GM12878 (cell line): ENCODE measurements around the gene USP36. TPM values are rescaled to one million over a fixed set of nuclear protein-coding genes. Genes with fewer than 3 reads are reported as not detected.

Experiments used
- BMI1 ChIP-seq: fragments of 450-650 bp; IDR thresholded peaks from 2 replicates; pipeline ENCODE4 v1.6.1; 2016; ENCODE audit warnings: mild to moderate bottlenecking, moderate library complexity, borderline replicate concordance
- DPF2 ChIP-seq: fragments of 450-650 bp; IDR thresholded peaks from 2 replicates; pipeline ENCODE4 v1.6.1; 2017; ENCODE audit warnings: mild to moderate bottlenecking
- EED ChIP-seq: sonication (generic); IDR thresholded peaks from 2 replicates; pipeline ENCODE4 v1.6.1; 2016; ENCODE audit warnings: antibody characterized with exemption, low read depth
- FOS ChIP-seq: IDR thresholded peaks from 3 replicates; pipeline ENCODE4 v1.6.1; 2011; ENCODE audit warnings: borderline replicate concordance; ENCODE audit not compliant: insufficient read length; ENCODE audit errors: extremely low read depth
- FOXK2 ChIP-seq: fragments of 450-650 bp; IDR thresholded peaks from 2 replicates; pipeline ENCODE4 v1.6.1; 2017; ENCODE audit warnings: mild to moderate bottlenecking, moderate library complexity
- HDGF ChIP-seq: fragments of 450-650 bp; IDR thresholded peaks from 2 replicates; pipeline ENCODE4 v1.6.1; 2016; ENCODE audit warnings: antibody characterized with exemption
- IKZF1 ChIP-seq: fragments of 450-650 bp; conservative IDR thresholded peaks from 2 replicates; pipeline ENCODE4 v1.6.1; 2017; ENCODE audit warnings: antibody characterized with exemption, mild to moderate bottlenecking
- MEF2B ChIP-seq: fragments of 450-650 bp; IDR thresholded peaks from 2 replicates; pipeline ENCODE4 v1.6.1; 2018; ENCODE audit warnings: mild to moderate bottlenecking, moderate library complexity; ENCODE audit not compliant: partially characterized antibody, poor library complexity, severe bottlenecking
- MXI1 ChIP-seq: fragments of 150-350 bp; IDR thresholded peaks from 2 replicates; pipeline ENCODE4 v1.6.1; 2011; ENCODE audit warnings: low read depth, mild to moderate bottlenecking, inconsistent platforms, low read length, improper control_type of control experiment
- MYC ChIP-seq: IDR thresholded peaks from 2 replicates; pipeline ENCODE4 v1.6.1; 2011; ENCODE audit warnings: mild to moderate bottlenecking, low read length, moderate library complexity, inconsistent platforms; ENCODE audit not compliant: insufficient read depth, insufficient replicate concordance, insufficient read length, severe bottlenecking
- NFYA ChIP-seq: IDR thresholded peaks from 2 replicates; pipeline ENCODE4 v1.6.1; 2011; ENCODE audit warnings: low read depth, mild to moderate bottlenecking, low read length, improper control_type of control experiment, borderline replicate concordance
- PAX8 ChIP-seq: fragments of 450-650 bp; IDR thresholded peaks from 2 replicates; pipeline ENCODE4 v1.6.1; 2017; ENCODE audit warnings: mild to moderate bottlenecking, moderate library complexity
- RB1 ChIP-seq: fragments of 450-650 bp; formaldehyde crosslinking; IDR thresholded peaks from 2 replicates; pipeline ENCODE4 v1.6.1; 2017; ENCODE audit warnings: mild to moderate bottlenecking, borderline replicate concordance
- RUNX3 ChIP-seq: IDR thresholded peaks from 2 replicates; pipeline ENCODE4 v1.6.1; 2012; ENCODE audit warnings: low read length, inconsistent platforms
- SMAD5 ChIP-seq: IDR thresholded peaks from 2 replicates; pipeline ENCODE4 v1.6.1; 2016; ENCODE audit warnings: antibody characterized with exemption, low read depth
- SMARCA5 ChIP-seq: fragments of 450-650 bp; IDR thresholded peaks from 2 replicates; pipeline ENCODE4 v1.6.1; 2017; ENCODE audit warnings: mild to moderate bottlenecking
- SREBF2 ChIP-seq: IDR thresholded peaks from 2 replicates; pipeline ENCODE4 v1.6.1; 2012; ENCODE audit warnings: mild to moderate bottlenecking, low read length
- TCF12 ChIP-seq: IDR thresholded peaks from 2 replicates; pipeline ENCODE4 v1.6.1; 2011; ENCODE audit warnings: low read depth, mild to moderate bottlenecking, low read length
- TCF3 ChIP-seq: IDR thresholded peaks from 2 replicates; pipeline ENCODE4 v1.6.1; 2012; ENCODE audit warnings: low read depth, mild to moderate bottlenecking, low read length, borderline replicate concordance; ENCODE audit not compliant: insufficient read depth
- ZSCAN29 ChIP-seq: fragments of 450-650 bp; IDR thresholded peaks from 2 replicates; pipeline ENCODE4 v1.6.1; 2017; ENCODE audit warnings: mild to moderate bottlenecking, moderate library complexity
- polyA plus RNA-seq, 11 experiments: library from polyadenylated mRNA; depleted of rRNA in 4 of 11; unstranded in 6 of 11; stranded (reverse) in 5 of 11; fragments of >200 nt; fragmentation: Nextera tagmentation in 4 of 11; fragmentation: Illumina TruSeq in 1 of 11; extraction: Ambion mirVana in 4 of 11; extraction: Trizol in 1 of 11; gene quantifications; 1 replicate in 1 of 11; 2 replicates in 10 of 11; pipeline versions ENCODE4 v1.2.1 to v1.2.3, GENCODE V29; 2011 to 2016; ENCODE audit warnings: inconsistent platforms in 2 of 11, missing spikeins in 2 of 11, low read depth in 1 of 11
- total RNA-seq, 4 experiments: library from RNA; depleted of rRNA in 3 of 4; stranded (reverse); fragments of >200 nt in 3 of 4; fragmentation: Illumina TruSeq in 1 of 4; extraction: Trizol in 1 of 4; gene quantifications; 2 replicates each; pipeline versions ENCODE4 v1.2.1 to v1.2.3, GENCODE V29; 2013 to 2021
- TF ChIP-seq, protein P1 (sequence below): IDR thresholded peaks from 2 replicates; pipeline ENCODE4 v1.6.1; 2012; ENCODE audit warnings: low read depth, low read length, improper control_type of control experiment
- TF ChIP-seq, protein P2 (sequence below): IDR thresholded peaks from 2 replicates; pipeline ENCODE4 v1.6.1; 2011; ENCODE audit warnings: borderline replicate concordance, low read depth, mild to moderate bottlenecking, moderate library complexity, mixed read lengths, low read length; ENCODE audit not compliant: insufficient read depth; ENCODE audit errors: extremely low read length
- TF ChIP-seq, protein P3 (sequence below): fragments of 450-650 bp; IDR thresholded peaks from 2 replicates; pipeline ENCODE4 v1.6.1; 2018; ENCODE audit warnings: mild to moderate bottlenecking, low read depth, moderate library complexity; ENCODE audit not compliant: partially characterized antibody
- TF ChIP-seq, protein P4 (sequence below): IDR thresholded peaks from 2 replicates; pipeline ENCODE4 v1.6.1; 2012; ENCODE audit warnings: mild to moderate bottlenecking, low read depth, low read length

The USP36 gene
- total and polyA plus RNA-seq, 10 of the 15 experiments (the other 5 are each of a cell fraction or from before 2014, with no cell fraction given): 7.2 to 65.7 (median 33.6) TPM

DNA sequence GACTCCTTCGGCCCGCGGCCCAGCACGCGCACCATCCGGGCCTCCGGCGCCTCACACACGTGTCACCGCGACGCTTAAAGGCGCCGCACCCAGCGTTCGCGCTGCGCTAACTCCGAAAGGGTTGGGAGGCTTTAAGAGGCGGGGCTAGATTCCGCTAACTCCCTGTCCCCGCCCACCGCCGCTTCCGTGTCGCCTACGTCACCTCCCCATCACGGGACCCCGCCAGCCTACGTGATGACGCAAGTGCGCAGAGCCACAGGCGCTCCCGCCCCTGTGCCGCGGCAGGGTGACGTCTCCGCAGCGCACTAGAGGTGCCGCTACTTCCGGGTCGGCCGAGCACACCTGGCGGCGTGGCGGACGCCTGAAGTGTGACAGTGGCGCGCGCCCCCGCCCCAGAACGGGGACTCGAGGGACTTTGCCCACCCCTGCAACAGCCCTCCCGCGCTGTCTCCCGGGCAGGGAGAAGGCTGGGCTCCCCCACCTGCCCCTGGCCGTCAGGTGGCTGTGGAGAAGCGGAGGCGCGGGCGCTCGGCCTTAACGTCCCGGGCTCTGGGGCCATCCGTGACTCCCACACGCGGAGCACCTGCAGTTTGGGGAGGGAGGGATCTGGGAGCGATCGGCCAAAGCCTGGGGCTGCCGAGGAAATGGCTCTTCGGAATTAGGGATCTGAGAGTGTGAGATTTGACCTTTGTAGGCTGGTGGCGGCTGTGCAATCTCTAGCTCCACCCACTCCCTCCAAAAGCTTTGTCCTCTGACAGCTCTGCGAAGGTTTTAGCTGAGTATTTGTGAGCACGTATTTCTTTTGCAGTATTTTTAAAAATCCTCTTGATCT, at the start of gene USP36 (continued):
- TF ChIP-seq, protein P1, sequence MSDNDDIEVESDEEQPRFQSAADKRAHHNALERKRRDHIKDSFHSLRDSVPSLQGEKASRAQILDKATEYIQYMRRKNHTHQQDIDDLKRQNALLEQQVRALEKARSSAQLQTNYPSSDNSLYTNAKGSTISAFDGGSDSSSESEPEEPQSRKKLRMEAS: peak; percentile 98
- TF ChIP-seq, protein P2, sequence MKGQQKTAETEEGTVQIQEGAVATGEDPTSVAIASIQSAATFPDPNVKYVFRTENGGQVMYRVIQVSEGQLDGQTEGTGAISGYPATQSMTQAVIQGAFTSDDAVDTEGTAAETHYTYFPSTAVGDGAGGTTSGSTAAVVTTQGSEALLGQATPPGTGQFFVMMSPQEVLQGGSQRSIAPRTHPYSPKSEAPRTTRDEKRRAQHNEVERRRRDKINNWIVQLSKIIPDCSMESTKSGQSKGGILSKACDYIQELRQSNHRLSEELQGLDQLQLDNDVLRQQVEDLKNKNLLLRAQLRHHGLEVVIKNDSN: peak; percentile 78
- TF ChIP-seq RUNX3 (peak; percentile 34), MYC (peak; percentile 71), TCF12 (peak; percentile 71; the same call in 1 of the 2 replicates), DPF2 (peak; percentile 79), PAX8 (no peak), FOXK2 (peak; percentile 59; the same call in 1 of the 2 replicates), SMARCA5 (0 out of 2 replicates have a peak, but pooled peaks have one; percentile 38), SREBF2 (no peak), IKZF1 (peak; percentile 83), TCF3 (peak; percentile 91), HDGF (peak; percentile 95), ZSCAN29 (no peak), NFYA (no peak), MEF2B (peak; percentile 32), MXI1 (peak; percentile 97), EED (0 out of 2 replicates have a peak, but pooled peaks have one; percentile 16), RB1 (peak; percentile 25; the same call in 1 of the 2 replicates), SMAD5 (peak; percentile 80; the same call in 1 of the 2 replicates), FOS (no peak), BMI1 (no peak)
- TF ChIP-seq, protein P3, sequence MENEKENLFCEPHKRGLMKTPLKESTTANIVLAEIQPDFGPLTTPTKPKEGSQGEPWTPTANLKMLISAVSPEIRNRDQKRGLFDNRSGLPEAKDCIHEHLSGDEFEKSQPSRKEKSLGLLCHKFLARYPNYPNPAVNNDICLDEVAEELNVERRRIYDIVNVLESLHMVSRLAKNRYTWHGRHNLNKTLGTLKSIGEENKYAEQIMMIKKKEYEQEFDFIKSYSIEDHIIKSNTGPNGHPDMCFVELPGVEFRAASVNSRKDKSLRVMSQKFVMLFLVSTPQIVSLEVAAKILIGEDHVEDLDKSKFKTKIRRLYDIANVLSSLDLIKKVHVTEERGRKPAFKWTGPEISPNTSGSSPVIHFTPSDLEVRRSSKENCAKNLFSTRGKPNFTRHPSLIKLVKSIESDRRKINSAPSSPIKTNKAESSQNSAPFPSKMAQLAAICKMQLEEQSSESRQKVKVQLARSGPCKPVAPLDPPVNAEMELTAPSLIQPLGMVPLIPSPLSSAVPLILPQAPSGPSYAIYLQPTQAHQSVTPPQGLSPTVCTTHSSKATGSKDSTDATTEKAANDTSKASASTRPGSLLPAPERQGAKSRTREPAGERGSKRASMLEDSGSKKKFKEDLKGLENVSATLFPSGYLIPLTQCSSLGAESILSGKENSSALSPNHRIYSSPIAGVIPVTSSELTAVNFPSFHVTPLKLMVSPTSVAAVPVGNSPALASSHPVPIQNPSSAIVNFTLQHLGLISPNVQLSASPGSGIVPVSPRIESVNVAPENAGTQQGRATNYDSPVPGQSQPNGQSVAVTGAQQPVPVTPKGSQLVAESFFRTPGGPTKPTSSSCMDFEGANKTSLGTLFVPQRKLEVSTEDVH: peak; percentile 43
- TF ChIP-seq, protein P4, sequence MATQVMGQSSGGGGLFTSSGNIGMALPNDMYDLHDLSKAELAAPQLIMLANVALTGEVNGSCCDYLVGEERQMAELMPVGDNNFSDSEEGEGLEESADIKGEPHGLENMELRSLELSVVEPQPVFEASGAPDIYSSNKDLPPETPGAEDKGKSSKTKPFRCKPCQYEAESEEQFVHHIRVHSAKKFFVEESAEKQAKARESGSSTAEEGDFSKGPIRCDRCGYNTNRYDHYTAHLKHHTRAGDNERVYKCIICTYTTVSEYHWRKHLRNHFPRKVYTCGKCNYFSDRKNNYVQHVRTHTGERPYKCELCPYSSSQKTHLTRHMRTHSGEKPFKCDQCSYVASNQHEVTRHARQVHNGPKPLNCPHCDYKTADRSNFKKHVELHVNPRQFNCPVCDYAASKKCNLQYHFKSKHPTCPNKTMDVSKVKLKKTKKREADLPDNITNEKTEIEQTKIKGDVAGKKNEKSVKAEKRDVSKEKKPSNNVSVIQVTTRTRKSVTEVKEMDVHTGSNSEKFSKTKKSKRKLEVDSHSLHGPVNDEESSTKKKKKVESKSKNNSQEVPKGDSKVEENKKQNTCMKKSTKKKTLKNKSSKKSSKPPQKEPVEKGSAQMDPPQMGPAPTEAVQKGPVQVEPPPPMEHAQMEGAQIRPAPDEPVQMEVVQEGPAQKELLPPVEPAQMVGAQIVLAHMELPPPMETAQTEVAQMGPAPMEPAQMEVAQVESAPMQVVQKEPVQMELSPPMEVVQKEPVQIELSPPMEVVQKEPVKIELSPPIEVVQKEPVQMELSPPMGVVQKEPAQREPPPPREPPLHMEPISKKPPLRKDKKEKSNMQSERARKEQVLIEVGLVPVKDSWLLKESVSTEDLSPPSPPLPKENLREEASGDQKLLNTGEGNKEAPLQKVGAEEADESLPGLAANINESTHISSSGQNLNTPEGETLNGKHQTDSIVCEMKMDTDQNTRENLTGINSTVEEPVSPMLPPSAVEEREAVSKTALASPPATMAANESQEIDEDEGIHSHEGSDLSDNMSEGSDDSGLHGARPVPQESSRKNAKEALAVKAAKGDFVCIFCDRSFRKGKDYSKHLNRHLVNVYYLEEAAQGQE: no peak
